IMR-90 (cell line): ENCODE measurements around the gene THRA. TPM values are rescaled to one million over a fixed set of nuclear protein-coding genes. Genes with fewer than 3 reads are reported as not detected.
A peak's percentile ranks its signal among the peaks of the same experiment; 100 is the strongest.

Source experiments
- ATAC-seq: fragments of 200-7000 bp; cut with Tn5 transposase; 2 replicates; pipeline ENCODE4 v1.9.1; 2020; ENCODE audit warnings: low read depth, mild to moderate bottlenecking, moderate library complexity
- BruUV-seq: library from RNA; stranded (reverse); fragments of 400-500 nt; replicated peaks from 2 replicates; lab custom pipeline; 2021; lab: Mats Ljungman, UMichigan
- CTCF ChIA-PET: fragments of 300-600 bp; formaldehyde crosslinking; extraction: SDS; loops from one replicate; lab custom pipeline; 2021; ENCODE audit warnings: antibody characterized with exemption; lab: Yijun Ruan, JAX
- POLR2A ChIA-PET: fragments of 300-600 bp; sonication (Branson Sonifier 250); formaldehyde crosslinking; loops from one replicate; lab custom pipeline; 2022; ENCODE audit warnings: antibody characterized with exemption; ENCODE audit not compliant: unreplicated experiment; lab: Charles Lee
- DNase-seq: peaks from one replicate; pipeline ENCODE4 v3.0.0; 2013
- H2AFZ ChIP-seq: replicated peaks from 2 replicates; pipeline ENCODE3; 2013; ENCODE audit warnings: low read length, mild to moderate bottlenecking; ENCODE audit not compliant: poor library complexity
- H2AK5ac ChIP-seq: 2 replicates; pipeline ENCODE4 v1.6.1; 2013; ENCODE audit warnings: low read depth, low read length, inconsistent platforms
- H2AK9ac ChIP-seq: replicated peaks from 2 replicates; pipeline ENCODE3; 2013; ENCODE audit warnings: mild to moderate bottlenecking, low read depth, low read length, moderate library complexity; ENCODE audit not compliant: poor library complexity
- H2BK120ac ChIP-seq: 2 replicates; pipeline ENCODE4 v1.6.1; 2013; ENCODE audit warnings: low read depth, low read length, inconsistent platforms
- H2BK15ac ChIP-seq: 3 replicates; pipeline ENCODE4 v1.6.1; 2013; ENCODE audit warnings: low read depth, low read length, inconsistent platforms
- H2BK20ac ChIP-seq: 2 replicates; pipeline ENCODE4 v1.6.1; 2013; ENCODE audit warnings: low read depth, mild to moderate bottlenecking, inconsistent platforms, low read length, moderate library complexity
- H2BK5ac ChIP-seq: 2 replicates; pipeline ENCODE4 v1.6.1; 2013; ENCODE audit warnings: mild to moderate bottlenecking, low read depth, low read length, inconsistent platforms; ENCODE audit not compliant: poor library complexity, severe bottlenecking
- H3K14ac ChIP-seq: replicated peaks from 2 replicates; pipeline ENCODE4 v1.6.1; 2013; ENCODE audit warnings: low read depth, low read length, inconsistent platforms
- H3K18ac ChIP-seq: 2 replicates; pipeline ENCODE4 v1.6.1; 2013; ENCODE audit warnings: low read depth, low read length, control low read depth
- H3K23ac ChIP-seq: 2 replicates; pipeline ENCODE4 v1.6.1; 2013; ENCODE audit warnings: low read depth, low read length, inconsistent platforms
- H3K27ac ChIP-seq: 2 replicates; pipeline ENCODE4 v1.5.1; 2013; ENCODE audit warnings: mild to moderate bottlenecking, control low read depth, low read length; ENCODE audit not compliant: insufficient read depth
- H3K27me3 ChIP-seq: 2 replicates; pipeline ENCODE4 v1.6.1; 2013; ENCODE audit warnings: low read length; ENCODE audit not compliant: control insufficient read depth, insufficient read depth
- H3K36me3 ChIP-seq: 2 replicates; pipeline ENCODE4 v1.6.1; 2013; ENCODE audit warnings: low read length, mixed read lengths; ENCODE audit not compliant: control insufficient read depth, insufficient read depth
- H3K4ac ChIP-seq: 2 replicates; pipeline ENCODE4 v1.6.1; 2013; ENCODE audit warnings: low read depth, low read length, inconsistent platforms
- H3K4me1 ChIP-seq: 2 replicates; pipeline ENCODE4 v1.6.1; 2013; ENCODE audit warnings: low read length, mixed read lengths; ENCODE audit not compliant: control insufficient read depth, insufficient read depth
- H3K4me2 ChIP-seq: 2 replicates; pipeline ENCODE4 v1.6.1; 2013; ENCODE audit warnings: low read depth, mild to moderate bottlenecking, control low read depth, low read length, moderate library complexity
- H3K4me3 ChIP-seq: 2 replicates; pipeline ENCODE4 v1.5.1; 2013; ENCODE audit warnings: low read depth, mild to moderate bottlenecking, control low read depth, low read length, moderate library complexity; ENCODE audit not compliant: insufficient read depth
- H3K56ac ChIP-seq: 2 replicates; pipeline ENCODE4 v1.6.1; 2013; ENCODE audit warnings: low read length, inconsistent platforms; ENCODE audit not compliant: insufficient read depth; ENCODE audit errors: extremely low read depth
- H3K79me1 ChIP-seq, 2 experiments: 2 replicates each; pipeline ENCODE4 v1.6.1; 2013; ENCODE audit warnings: low read length in 2 of 2, inconsistent platforms in 1 of 2, low read depth in 1 of 2
- H3K9ac ChIP-seq: 2 replicates; pipeline ENCODE4 v1.6.1; 2013; ENCODE audit warnings: low read depth, low read length, control low read depth
- H3K9me1 ChIP-seq: 2 replicates; pipeline ENCODE4 v1.6.1; 2013; ENCODE audit warnings: low read length, inconsistent platforms; ENCODE audit not compliant: insufficient read depth
- H3K9me3 ChIP-seq: 2 replicates; pipeline ENCODE4 v1.6.1; 2013; ENCODE audit warnings: low read length; ENCODE audit not compliant: control insufficient read depth, insufficient read depth
- H4K20me1 ChIP-seq: 2 replicates; pipeline ENCODE4 v1.6.1; 2013; ENCODE audit warnings: low read length, inconsistent platforms; ENCODE audit not compliant: insufficient read depth
- H4K5ac ChIP-seq: 2 replicates; pipeline ENCODE4 v1.6.1; 2013; ENCODE audit warnings: mild to moderate bottlenecking, low read depth, low read length, control low read depth
- H4K8ac ChIP-seq, 2 experiments: 2 replicates each; pipeline ENCODE4 v1.6.1; 2013; ENCODE audit warnings: low read depth in 2 of 2, low read length in 2 of 2, control low read depth in 1 of 2, inconsistent platforms in 1 of 2
- H4K91ac ChIP-seq: 2 replicates; pipeline ENCODE4 v1.6.1; 2013; ENCODE audit warnings: low read depth, low read length, inconsistent platforms; ENCODE audit not compliant: insufficient read depth
- BHLHE40 ChIP-seq: fragments of 150-350 bp; IDR thresholded peaks from 2 replicates; pipeline ENCODE4 v1.6.1; 2016; ENCODE audit warnings: mild to moderate bottlenecking, low read depth, low read length
- CEBPB ChIP-seq: IDR thresholded peaks from 2 replicates; pipeline ENCODE4 v1.6.1; 2012; ENCODE audit warnings: low read depth, low read length, improper control_type of control experiment
- CHD1 ChIP-seq: IDR thresholded peaks from 2 replicates; pipeline ENCODE4 v1.6.1; 2012; ENCODE audit warnings: low read depth, low read length, improper control_type of control experiment
- ELK1 ChIP-seq: fragments of 150-350 bp; IDR thresholded peaks from 2 replicates; pipeline ENCODE4 v1.6.1; 2016; ENCODE audit warnings: low read depth, mild to moderate bottlenecking, low read length, moderate library complexity, borderline replicate concordance
- FOS ChIP-seq: fragments of 150-350 bp; IDR thresholded peaks from 2 replicates; pipeline ENCODE4 v1.6.1; 2016; ENCODE audit warnings: low read depth, low read length
- MAFK ChIP-seq: IDR thresholded peaks from 2 replicates; pipeline ENCODE4 v1.6.1; 2012; ENCODE audit warnings: low read depth, low read length, improper control_type of control experiment
- MAZ ChIP-seq: IDR thresholded peaks from 2 replicates; pipeline ENCODE4 v1.6.1; 2012; ENCODE audit warnings: low read depth, mild to moderate bottlenecking, low read length, improper control_type of control experiment, moderate library complexity, borderline replicate concordance
- MXI1 ChIP-seq: IDR thresholded peaks from 2 replicates; pipeline ENCODE4 v1.6.1; 2012; ENCODE audit warnings: low read depth, mild to moderate bottlenecking, low read length, moderate library complexity, borderline replicate concordance
- NFE2L2 ChIP-seq: fragments of 150-350 bp; IDR thresholded peaks from 2 replicates; pipeline ENCODE4 v1.6.1; 2016; ENCODE audit warnings: low read depth, mild to moderate bottlenecking, low read length
- POLR2A ChIP-seq: IDR thresholded peaks from 2 replicates; pipeline ENCODE4 v1.6.1; 2012; ENCODE audit warnings: mild to moderate bottlenecking, low read depth, low read length
- RAD21 ChIP-seq: IDR thresholded peaks from 2 replicates; pipeline ENCODE4 v1.6.1; 2012; ENCODE audit warnings: low read length, improper control_type of control experiment
- RCOR1 ChIP-seq: IDR thresholded peaks from 2 replicates; pipeline ENCODE4 v1.6.1; 2012; ENCODE audit warnings: mild to moderate bottlenecking, low read length, improper control_type of control experiment; ENCODE audit not compliant: insufficient replicate concordance
- RFX5 ChIP-seq: IDR thresholded peaks from 2 replicates; pipeline ENCODE4 v1.8.0; 2012; ENCODE audit warnings: low read depth, mild to moderate bottlenecking, low read length, moderate library complexity
- SMC3 ChIP-seq: fragments of 150-350 bp; IDR thresholded peaks from 2 replicates; pipeline ENCODE4 v1.6.1; 2016; ENCODE audit warnings: low read depth, mild to moderate bottlenecking, antibody characterized with exemption, low read length, moderate library complexity
- WGBS, 2 experiments: methylation state at CpG; one replicate each; pipeline versions ENCODE4 v1.1.5 to v1.1.7; 2013; ENCODE audit warnings: missing lambda C conversion rate in 2 of 2; ENCODE audit not compliant: insufficient read length in 1 of 2; ENCODE audit errors: extremely low coverage in 2 of 2; 5-methylcytosine and 5-hydroxymethylcytosine counted together
- dilution Hi-C: fragments of 300-500 bp; cut with HindIII; formaldehyde crosslinking; loops from one replicate; pipeline ENCODE4 v1.14.3; 2018; ENCODE audit warnings: low sequenced_read_pairs; ENCODE audit not compliant: unreplicated experiment
- in situ Hi-C: fragments of 300-500 bp; cut with MboI; formaldehyde crosslinking; loops from 3 replicates; pipeline ENCODE4 v1.14.3; 2019; ENCODE audit warnings: low sequenced_read_pairs, inconsistent platforms, mixed read lengths
- intact Hi-C: fragments of 100-400 bp; cut with micrococcal nuclease; formaldehyde crosslinking; loops from 2 replicates; pipeline ENCODE4 v1.10.0; 2022
- polyA plus RNA-seq, 3 experiments: library from polyadenylated mRNA; depleted of rRNA; stranded (reverse); fragments of >200 nt; gene quantifications; 2 replicates each; pipeline ENCODE4 v1.2.3, GENCODE V29; 2012; ENCODE audit warnings: low replicate concordance in 1 of 3
- total RNA-seq: library from RNA; depleted of rRNA; stranded (reverse); fragments of >200 nt; gene quantifications from 2 replicates; pipeline ENCODE4 v1.2.3, GENCODE V29; 2012
- TF ChIP-seq, protein P1 (sequence below): fragments of 150-350 bp; IDR thresholded peaks from 2 replicates; pipeline ENCODE4 v1.6.1; 2017; ENCODE audit warnings: mild to moderate bottlenecking, antibody characterized with exemption, low read length, low read depth

Gene THRA
- total and polyA plus RNA-seq, 2 of the 4 experiments (the other 2 are of a cell fraction) = 22.0 to 23.4 TPM

DNA sequence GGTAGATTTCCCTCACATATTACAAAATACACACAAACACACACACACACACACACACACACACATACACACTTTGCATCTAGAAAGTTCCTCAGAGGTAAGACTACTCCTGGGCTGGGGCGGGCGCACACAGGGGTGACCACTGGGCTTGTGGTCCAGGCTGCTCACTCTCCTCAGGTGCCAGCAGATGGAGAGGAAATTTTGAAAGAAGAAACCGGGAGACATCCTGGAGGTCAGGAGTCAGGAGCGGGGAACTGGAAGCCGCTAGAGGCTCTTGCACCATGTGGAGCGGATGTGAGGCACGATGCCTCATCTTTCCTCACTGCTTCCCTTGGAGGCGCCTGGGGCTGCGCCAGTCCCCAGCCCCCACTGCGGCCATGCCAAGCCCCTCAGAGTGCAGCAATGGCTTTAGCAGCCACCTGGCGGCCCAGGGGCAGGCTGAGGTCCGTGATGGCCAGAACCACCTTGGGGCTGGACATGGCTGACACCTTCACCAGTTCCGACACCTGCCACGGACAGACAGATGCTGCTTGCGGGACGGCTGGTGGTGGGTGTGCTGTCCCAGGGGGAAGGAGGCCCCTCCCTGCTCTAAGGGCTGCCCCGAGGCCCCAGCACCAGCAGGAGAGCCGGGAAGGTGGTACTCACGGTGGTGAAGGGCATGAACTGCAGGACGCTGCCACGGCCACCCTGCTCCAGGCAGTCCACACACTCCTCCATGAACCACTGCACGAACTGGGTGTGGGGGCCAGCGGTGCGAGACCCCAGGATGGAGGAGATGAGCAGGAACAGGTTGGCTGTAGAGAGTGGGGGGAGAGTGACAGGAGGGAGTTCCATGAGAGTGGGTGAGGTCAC, 43.4 kb upstream of the THRA start:
- DNase-seq (peak; percentile 86), ATAC-seq (peak; percentile 35)
- H4K5ac ChIP-seq = peak overlapping the region; percentile 54; the same call in 1 of the 2 replicates
- dilution Hi-C loops (no loop called here), in situ Hi-C loops (no loop called here), intact Hi-C loops (no loop called here)
- H2BK15ac ChIP-seq = peak overlapping the region; percentile 81; the same call in 2 of the 3 replicates
- no peak overlapping the region for H3K4me2 ChIP-seq
- no peaks in the 10 kb centered on the region for H3K27me3 ChIP-seq
- H3K27ac ChIP-seq = peak overlapping the region; percentile 64; the same call in 1 of the 2 replicates
- H3K4me1 ChIP-seq = peaks cover 37% of the 10 kb centered on the region
- TSS peak; percentile 84 for BruUV-seq
- peak overlapping the region; percentile 88 for H3K4ac ChIP-seq
- peaks cover 2% of the 10 kb centered on the region; the same call in 1 of the 2 replicates for H3K9me1 ChIP-seq
- H4K20me1 ChIP-seq = no peaks in the 10 kb centered on the region
- 53% methylated on average over 8 of the region's 24 CpGs; no CpG with 5 or more reads in 1 of the 2 experiments for WGBS, 2 experiments
- peak overlapping the region; percentile 76 for H4K91ac ChIP-seq
- peak overlapping the region; percentile 90; the same call in 1 of the 2 replicates for H3K23ac ChIP-seq
- H3K18ac ChIP-seq = no peak overlapping the region
- H2BK5ac ChIP-seq = peak overlapping the region; percentile 73
- peak overlapping the region; percentile 9 for H3K56ac ChIP-seq
- ChIA-PET POLR2A (no interaction called here), CTCF (interaction anchor here (1.0 to 1.2 kb wide), 2 partner anchors 8 to 92 kb away, joined by 3 read pairs; no protein-coding TSS in a partner anchor)
- H3K14ac ChIP-seq = peak overlapping the region; percentile 92
- no peak overlapping the region for H3K9ac ChIP-seq
- peak overlapping the region; percentile 77; the same call in 1 of the 2 replicates for H2BK20ac ChIP-seq
- peaks cover 21% of the 10 kb centered on the region; the same call in 1 of the 2 replicates for H3K36me3 ChIP-seq
- H2AK5ac ChIP-seq = peak overlapping the region; percentile 97
- H3K4me3 ChIP-seq = no peak overlapping the region
- H2AFZ ChIP-seq = peak overlapping the region; percentile 83
- H2AK9ac ChIP-seq = peak overlapping the region; percentile 60
- H4K8ac ChIP-seq = peak overlapping the region; percentile 71 to 75; a peak in 3 of 4 replicates
- H3K79me1 ChIP-seq = 0 out of 4 replicates have a peak, but pooled peaks cover 0 to 6% of the 10 kb centered on the region in 2 experiments
- H2BK120ac ChIP-seq = peak overlapping the region; percentile 85
- no peaks in the 10 kb centered on the region for H3K9me3 ChIP-seq
- no peak for TF ChIP-seq SMC3
- peak; percentile 58; the same call in 1 of the 2 replicates for TF ChIP-seq MXI1
- no peak for TF ChIP-seq MAZ
- TF ChIP-seq CEBPB = peak; percentile 89
- TF ChIP-seq BHLHE40 = 0 out of 2 replicates have a peak, but pooled peaks have one; percentile 26
- no peak for TF ChIP-seq POLR2A
- TF ChIP-seq CHD1 = no peak
- TF ChIP-seq MAFK = no peak
- no peak for TF ChIP-seq NFE2L2
- TF ChIP-seq, protein P1, sequence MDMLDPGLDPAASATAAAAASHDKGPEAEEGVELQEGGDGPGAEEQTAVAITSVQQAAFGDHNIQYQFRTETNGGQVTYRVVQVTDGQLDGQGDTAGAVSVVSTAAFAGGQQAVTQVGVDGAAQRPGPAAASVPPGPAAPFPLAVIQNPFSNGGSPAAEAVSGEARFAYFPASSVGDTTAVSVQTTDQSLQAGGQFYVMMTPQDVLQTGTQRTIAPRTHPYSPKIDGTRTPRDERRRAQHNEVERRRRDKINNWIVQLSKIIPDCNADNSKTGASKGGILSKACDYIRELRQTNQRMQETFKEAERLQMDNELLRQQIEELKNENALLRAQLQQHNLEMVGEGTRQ = peak; percentile 55; the same call in 1 of the 2 replicates
- no peak for TF ChIP-seq RFX5
- no peak for TF ChIP-seq RAD21
- TF ChIP-seq FOS = 0 out of 2 replicates have a peak, but pooled peaks have one; percentile 6
- no peak for TF ChIP-seq RCOR1
- no peak for TF ChIP-seq ELK1
